Epithelial cell of esophagus (primary cell): Measurements from ENCODE around the gene CALML5.
"Not testable (repeated sequence)": the region's sequence is repeated elsewhere in the genome, so short reads cannot be mapped to it uniquely, and the experiment has no call there.

ENCODE experiments used
- DNase-seq: peaks from one replicate; pipeline ENCODE4 v3.0.0; 2010; ENCODE audit warnings: low read depth
- H3K4me3 ChIP-seq: 2 replicates; pipeline ENCODE4 v1.5.1; 2011; ENCODE audit warnings: mild to moderate bottlenecking, low read length, control low read depth
- TF ChIP-seq, protein P1 (sequence below): IDR thresholded peaks from 2 replicates; pipeline ENCODE4 v1.5.1; 2011; ENCODE audit warnings: low read depth, mild to moderate bottlenecking, low read length, control low read depth, inconsistent platforms; ENCODE audit not compliant: insufficient read depth; ENCODE audit errors: missing control alignments

The CALML5 gene

GRCh38 chr10:5480162-5480941 lies 19.0 kb downstream of the CALML5 start:
- no peak overlapping the region for H3K4me3 ChIP-seq
- TF ChIP-seq, protein P1, sequence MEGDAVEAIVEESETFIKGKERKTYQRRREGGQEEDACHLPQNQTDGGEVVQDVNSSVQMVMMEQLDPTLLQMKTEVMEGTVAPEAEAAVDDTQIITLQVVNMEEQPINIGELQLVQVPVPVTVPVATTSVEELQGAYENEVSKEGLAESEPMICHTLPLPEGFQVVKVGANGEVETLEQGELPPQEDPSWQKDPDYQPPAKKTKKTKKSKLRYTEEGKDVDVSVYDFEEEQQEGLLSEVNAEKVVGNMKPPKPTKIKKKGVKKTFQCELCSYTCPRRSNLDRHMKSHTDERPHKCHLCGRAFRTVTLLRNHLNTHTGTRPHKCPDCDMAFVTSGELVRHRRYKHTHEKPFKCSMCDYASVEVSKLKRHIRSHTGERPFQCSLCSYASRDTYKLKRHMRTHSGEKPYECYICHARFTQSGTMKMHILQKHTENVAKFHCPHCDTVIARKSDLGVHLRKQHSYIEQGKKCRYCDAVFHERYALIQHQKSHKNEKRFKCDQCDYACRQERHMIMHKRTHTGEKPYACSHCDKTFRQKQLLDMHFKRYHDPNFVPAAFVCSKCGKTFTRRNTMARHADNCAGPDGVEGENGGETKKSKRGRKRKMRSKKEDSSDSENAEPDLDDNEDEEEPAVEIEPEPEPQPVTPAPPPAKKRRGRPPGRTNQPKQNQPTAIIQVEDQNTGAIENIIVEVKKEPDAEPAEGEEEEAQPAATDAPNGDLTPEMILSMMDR: no peak
- DNase-seq: no peak

DNA sequence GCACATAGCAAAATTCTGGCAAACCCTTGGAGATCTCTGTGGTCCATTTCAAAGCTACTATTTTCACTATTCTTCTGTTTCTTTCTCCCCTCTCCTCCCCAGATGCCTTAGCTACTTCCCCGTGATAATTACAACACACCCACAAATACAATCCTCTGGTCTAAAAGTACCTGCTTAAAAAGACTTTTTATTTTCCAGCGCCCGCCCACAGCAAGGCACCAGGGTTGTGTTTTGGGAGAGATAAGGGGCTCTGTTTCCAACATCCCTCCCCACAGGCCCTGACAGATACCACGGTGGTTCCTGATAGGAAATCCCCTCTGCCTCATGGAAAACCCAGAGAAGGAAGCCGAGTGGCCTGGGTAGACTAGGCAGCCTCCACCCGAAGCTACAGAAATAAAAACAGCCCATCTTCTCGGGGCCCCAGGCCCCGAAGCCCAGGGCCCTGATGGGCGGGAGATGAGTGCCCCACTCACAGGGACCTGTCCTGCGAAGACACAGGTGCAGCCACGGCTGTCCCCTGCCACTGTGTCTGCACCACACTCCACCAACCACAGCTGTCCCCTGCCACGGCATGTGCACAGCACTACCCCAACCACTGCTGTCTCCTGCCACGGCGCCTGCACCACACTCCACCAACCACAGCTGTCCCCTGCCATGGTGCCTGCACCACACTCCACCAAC lies 19.7 kb downstream of the CALML5 start:
- DNase-seq: no peak
- no peak overlapping the region for H3K4me3 ChIP-seq
- TF ChIP-seq, protein P1: no peak

GRCh38 chr10:5478694-5479305 lies 20.6 kb downstream of the CALML5 start:
- H3K4me3 ChIP-seq: no peak overlapping the region
- TF ChIP-seq, protein P1: no peak
- no peak for DNase-seq

DNA sequence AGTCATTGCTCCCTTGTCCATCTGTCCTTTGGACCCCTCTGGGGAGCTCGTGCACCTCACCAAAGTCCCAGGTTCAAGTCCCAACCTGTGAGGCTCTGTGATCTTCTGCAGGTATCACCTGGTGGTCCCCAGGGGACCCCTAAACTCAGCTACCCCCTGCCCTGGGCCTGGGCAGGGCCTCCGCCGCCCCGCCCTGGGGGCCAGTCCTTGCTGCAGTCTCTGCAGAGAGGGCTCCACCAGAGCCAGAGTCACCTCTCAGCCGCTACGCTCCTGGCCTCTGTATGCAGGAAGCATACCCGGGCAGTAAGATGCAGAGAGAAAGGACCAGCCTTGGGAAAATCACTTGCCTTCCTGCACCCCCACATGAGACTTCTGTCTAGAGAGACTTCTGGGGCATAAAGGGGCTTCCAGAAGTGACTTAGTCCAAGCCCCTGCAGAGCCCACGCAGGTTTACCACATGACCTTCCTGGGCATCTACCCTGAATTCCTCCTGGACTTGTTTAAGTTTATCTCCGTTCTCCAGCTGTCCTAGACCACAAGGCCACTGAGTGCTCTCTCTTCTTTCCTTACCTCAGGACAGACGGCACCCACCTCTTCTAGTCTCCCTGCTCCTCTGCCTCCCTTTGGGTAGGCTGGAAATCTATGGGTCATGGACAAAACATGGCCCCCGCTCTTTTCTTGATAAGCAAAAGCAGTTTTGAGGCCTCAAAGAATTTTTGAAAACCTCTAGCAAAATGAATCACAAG lies 21.2 kb downstream of the CALML5 start:
- no peak overlapping the region for H3K4me3 ChIP-seq
- TF ChIP-seq, protein P1: no peak
- no peak for DNase-seq

GRCh38 chr10:5476918-5477525 lies 22.3 kb downstream of the CALML5 start:
- no peak for DNase-seq
- TF ChIP-seq, protein P1: no peak
- H3K4me3 ChIP-seq: no peak overlapping the region

GRCh38 chr10:5475974-5476807 lies 23.2 kb downstream of the CALML5 start:
- not testable (repeated sequence) for DNase-seq, H3K4me3 ChIP-seq

DNA sequence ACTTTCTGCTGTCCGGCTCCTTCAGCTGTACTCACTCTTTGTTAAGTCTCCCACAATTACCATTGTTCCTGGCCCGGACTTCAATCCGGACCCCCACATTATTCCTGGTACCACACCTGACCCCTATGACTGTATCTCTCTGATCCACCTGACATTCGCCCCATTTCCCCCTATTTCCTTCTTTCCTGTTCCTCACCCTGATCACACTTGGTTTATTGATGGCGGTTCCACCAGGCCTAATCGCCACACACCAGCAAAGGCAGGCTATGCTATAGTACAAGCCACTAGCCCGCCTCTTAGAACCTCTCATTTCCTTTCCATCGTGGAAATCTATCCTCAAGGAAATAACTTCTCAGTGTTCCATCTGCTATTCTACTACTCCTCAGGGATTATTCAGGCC lies 24.3 kb downstream of the CALML5 start:
- DNase-seq, H3K4me3 ChIP-seq: not testable (repeated sequence)

DNA sequence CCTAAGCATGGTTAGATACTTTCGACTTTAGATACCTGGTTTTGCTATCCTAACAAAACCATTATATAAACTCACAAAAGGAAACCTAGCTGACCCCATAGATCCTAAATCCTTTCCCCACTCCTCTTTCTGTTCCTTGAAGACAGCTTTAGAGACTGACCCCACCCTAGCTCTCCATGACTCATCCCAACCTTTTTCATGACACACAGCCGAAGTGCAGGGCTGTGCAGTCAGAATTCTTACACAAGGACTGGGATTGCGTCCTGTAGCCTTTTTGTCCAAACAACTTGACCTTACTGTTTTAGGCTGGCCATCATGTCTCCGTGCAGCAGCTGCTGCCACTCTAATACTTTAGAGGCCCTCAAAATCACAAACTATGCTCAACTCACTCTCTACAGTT lies 24.7 kb downstream of the CALML5 start:
- not testable (repeated sequence) for H3K4me3 ChIP-seq
- peak; percentile 75 for DNase-seq
